Measurements from ENCODE around the gene FN3KRP. TPM values are rescaled to one million over a fixed set of nuclear protein-coding genes. Genes with fewer than 3 reads are reported as not detected.

FN3KRP gene
- total and polyA plus RNA-seq, 10 of the 15 experiments (the other 5 are each of a cell fraction or from before 2014, with no cell fraction given): 1.8 to 50.5 (median 26.5) TPM

DNA sequence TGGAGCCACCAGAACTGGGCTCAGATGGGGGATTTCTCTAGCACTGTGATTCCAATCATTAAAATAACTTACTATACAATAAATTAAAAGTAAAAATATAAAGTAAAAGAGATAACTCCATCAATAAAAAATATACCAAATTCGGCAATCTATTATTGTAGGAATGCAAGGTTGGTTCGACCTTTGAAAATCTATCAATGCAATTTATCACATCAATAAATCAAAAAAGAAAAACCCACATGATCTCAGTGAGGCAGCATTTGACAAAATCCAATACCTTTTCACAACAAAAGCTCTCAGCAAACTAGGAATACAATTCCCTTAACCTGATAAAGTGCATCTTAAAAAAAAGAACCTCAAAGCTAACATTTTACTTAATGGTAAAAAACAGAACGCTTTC is 35.0 kb upstream of the FN3KRP start:
- RAD21 ChIA-PET (ENCODE audit: unreplicated experiment): no interaction called here
- no peak overlapping the region for H2AFZ ChIP-seq (ENCODE audit: control insufficient read depth, low read depth, low read length)
- CTCF ChIA-PET: interaction anchor here (0.7 to 0.8 kb wide), 2 partner anchors 74 to 86 kb away, joined by 3 to 5 read pairs; no protein-coding TSS in a partner anchor
- TF ChIP-seq ZZZ3 (IDR thresholded peaks at IDR 0.05; ENCODE audit: control insufficient read depth, insufficient read length, low read depth): no peak
- TF ChIP-seq, protein P1, sequence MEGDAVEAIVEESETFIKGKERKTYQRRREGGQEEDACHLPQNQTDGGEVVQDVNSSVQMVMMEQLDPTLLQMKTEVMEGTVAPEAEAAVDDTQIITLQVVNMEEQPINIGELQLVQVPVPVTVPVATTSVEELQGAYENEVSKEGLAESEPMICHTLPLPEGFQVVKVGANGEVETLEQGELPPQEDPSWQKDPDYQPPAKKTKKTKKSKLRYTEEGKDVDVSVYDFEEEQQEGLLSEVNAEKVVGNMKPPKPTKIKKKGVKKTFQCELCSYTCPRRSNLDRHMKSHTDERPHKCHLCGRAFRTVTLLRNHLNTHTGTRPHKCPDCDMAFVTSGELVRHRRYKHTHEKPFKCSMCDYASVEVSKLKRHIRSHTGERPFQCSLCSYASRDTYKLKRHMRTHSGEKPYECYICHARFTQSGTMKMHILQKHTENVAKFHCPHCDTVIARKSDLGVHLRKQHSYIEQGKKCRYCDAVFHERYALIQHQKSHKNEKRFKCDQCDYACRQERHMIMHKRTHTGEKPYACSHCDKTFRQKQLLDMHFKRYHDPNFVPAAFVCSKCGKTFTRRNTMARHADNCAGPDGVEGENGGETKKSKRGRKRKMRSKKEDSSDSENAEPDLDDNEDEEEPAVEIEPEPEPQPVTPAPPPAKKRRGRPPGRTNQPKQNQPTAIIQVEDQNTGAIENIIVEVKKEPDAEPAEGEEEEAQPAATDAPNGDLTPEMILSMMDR (IDR thresholded peaks at IDR 0.05 in 2 of 3, conservative IDR thresholded peaks at IDR 0.05 in 1 of 3; ENCODE audit: control insufficient read depth in 2 of 3, extremely low read depth in 1 of 3, insufficient read depth in 1 of 3, low read depth in 3 of 3, low read length in 3 of 3): no peak
- no peaks in the 10 kb centered on the region for H3K9me3 ChIP-seq (replicated peaks; ENCODE audit: control insufficient read depth, insufficient read depth, low read length)
- in situ Hi-C loops (cut with MboI) (no loop called here), intact Hi-C loops (cut with micrococcal nuclease; ENCODE audit: unreplicated experiment) (no loop called here)
- no peaks in the 10 kb centered on the region for H3K4me1 ChIP-seq (ENCODE audit: control insufficient read depth, insufficient read depth, low read length)
- 72% methylated on average over 3 of the region's 3 CpGs for WGBS (ENCODE audit: insufficient coverage, insufficient replicate concordance, low lambda C conversion rate, missing lambda C conversion rate)
- no peaks in the 10 kb centered on the region for H3K79me2 ChIP-seq (ENCODE audit: control insufficient read depth, insufficient read depth, low read length)
- no peaks in the 10 kb centered on the region for H3K36me3 ChIP-seq (ENCODE audit: control insufficient read depth in 2 of 2, insufficient read depth in 2 of 2, low read length in 1 of 2)
- H3K4me3 ChIP-seq: no peak overlapping the region
- BruUV-seq (replicated peaks): no TSS peak
- H4K20me1 ChIP-seq (ENCODE audit: control insufficient read depth, insufficient read depth): no peaks in the 10 kb centered on the region
- H3K27ac ChIP-seq (ENCODE audit: control insufficient read depth, insufficient read depth): no peak overlapping the region
- POLR2A ChIA-PET: no interaction called here
- H3K4me2 ChIP-seq (ENCODE audit: control insufficient read depth, insufficient read depth): no peak overlapping the region
- H3K9ac ChIP-seq (ENCODE audit: control insufficient read depth, insufficient read depth, low read length): no peak overlapping the region
- ATAC-seq (no peak), FAIRE-seq (no peak), DNase-seq (ENCODE audit: low read depth, low spot score) (no peak)
- SMC1A ChIA-PET (ENCODE audit: uncharacterized antibody, unreplicated experiment): interaction anchor here (1.4 kb wide), 1 partner anchor 35 kb away, joined by 7 read pairs; the partner anchor contains the start of gene FN3KRP
- H3K27me3 ChIP-seq (replicated peaks in 1 of 2; ENCODE audit: control insufficient read depth in 2 of 2, insufficient read depth in 2 of 2, low read length in 1 of 2): no peaks in the 10 kb centered on the region

DNA sequence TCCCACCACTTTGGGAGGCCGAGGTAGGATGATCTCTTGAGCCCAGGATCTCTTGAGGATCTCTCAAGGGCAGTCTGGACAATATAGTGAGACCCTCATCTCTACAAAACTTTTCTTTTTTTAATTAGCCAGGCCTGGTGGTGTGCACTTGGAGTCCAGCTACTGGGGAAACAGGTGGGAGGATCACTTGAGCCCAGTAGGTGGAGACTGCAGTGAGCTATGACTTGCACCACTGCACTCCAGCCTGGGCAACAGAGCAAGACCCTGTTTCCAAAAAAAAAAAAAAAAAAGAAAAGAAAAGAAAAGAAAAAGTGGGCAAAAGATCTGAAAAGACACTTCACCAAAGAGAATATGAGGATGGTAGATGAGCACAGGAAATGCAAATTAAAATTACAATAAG is 33.0 kb upstream of the FN3KRP start:
- WGBS (ENCODE audit: insufficient coverage, insufficient replicate concordance, low lambda C conversion rate, missing lambda C conversion rate): 0% methylated on average over 1 of the region's 1 CpG
- Histone ChIP-seq H3K4me1 (ENCODE audit: control insufficient read depth, insufficient read depth, low read length) (no peaks in the 10 kb centered on the region), H3K9me3 (replicated peaks; ENCODE audit: control insufficient read depth, insufficient read depth, low read length) (no peaks in the 10 kb centered on the region), H3K4me2 (ENCODE audit: control insufficient read depth, insufficient read depth) (no peak overlapping the region), H3K27me3 (replicated peaks in 1 of 2; ENCODE audit: control insufficient read depth in 2 of 2, insufficient read depth in 2 of 2, low read length in 1 of 2) (no peaks in the 10 kb centered on the region), H3K27ac (ENCODE audit: control insufficient read depth, insufficient read depth) (no peak overlapping the region), H2AFZ (ENCODE audit: control insufficient read depth, low read depth, low read length) (no peak overlapping the region), H3K36me3 (ENCODE audit: control insufficient read depth in 2 of 2, insufficient read depth in 2 of 2, low read length in 1 of 2) (no peaks in the 10 kb centered on the region), H4K20me1 (ENCODE audit: control insufficient read depth, insufficient read depth) (no peaks in the 10 kb centered on the region), H3K9ac (ENCODE audit: control insufficient read depth, insufficient read depth, low read length) (no peak overlapping the region), H3K4me3 (no peak overlapping the region), H3K79me2 (ENCODE audit: control insufficient read depth, insufficient read depth, low read length) (no peaks in the 10 kb centered on the region)
- FAIRE-seq: no peak
- no peak for ATAC-seq
- RAD21 ChIA-PET (ENCODE audit: unreplicated experiment): interaction anchor here (0.6 kb wide), 1 partner anchor 377 kb away, joined by 3 read pairs; no protein-coding TSS in a partner anchor
- CTCF ChIA-PET: no interaction called here
- POLR2A ChIA-PET: interaction anchor here (0.7 kb wide), 1 partner anchor 152 kb away, joined by 6 read pairs; no protein-coding TSS in a partner anchor
- intact Hi-C loops (cut with micrococcal nuclease; ENCODE audit: unreplicated experiment) (no loop called here), in situ Hi-C loops (cut with MboI) (no loop called here)
- SMC1A ChIA-PET (ENCODE audit: uncharacterized antibody, unreplicated experiment): interaction anchor here (0.6 kb wide), 1 partner anchor 136 kb away, joined by 5 read pairs; no protein-coding TSS in a partner anchor
- BruUV-seq (replicated peaks): no TSS peak
- DNase-seq (ENCODE audit: low read depth, low spot score): no peak
- TF ChIP-seq JUND (IDR thresholded peaks at IDR 0.05; ENCODE audit: low read depth, low read length) (no peak), NFYB (IDR thresholded peaks at IDR 0.05; ENCODE audit: insufficient read depth, low read depth, low read length) (no peak), DPF2 (IDR thresholded peaks at IDR 0.05) (no peak), IKZF2 (IDR thresholded peaks at IDR 0.05) (no peak)
- TF ChIP-seq, protein P2, sequence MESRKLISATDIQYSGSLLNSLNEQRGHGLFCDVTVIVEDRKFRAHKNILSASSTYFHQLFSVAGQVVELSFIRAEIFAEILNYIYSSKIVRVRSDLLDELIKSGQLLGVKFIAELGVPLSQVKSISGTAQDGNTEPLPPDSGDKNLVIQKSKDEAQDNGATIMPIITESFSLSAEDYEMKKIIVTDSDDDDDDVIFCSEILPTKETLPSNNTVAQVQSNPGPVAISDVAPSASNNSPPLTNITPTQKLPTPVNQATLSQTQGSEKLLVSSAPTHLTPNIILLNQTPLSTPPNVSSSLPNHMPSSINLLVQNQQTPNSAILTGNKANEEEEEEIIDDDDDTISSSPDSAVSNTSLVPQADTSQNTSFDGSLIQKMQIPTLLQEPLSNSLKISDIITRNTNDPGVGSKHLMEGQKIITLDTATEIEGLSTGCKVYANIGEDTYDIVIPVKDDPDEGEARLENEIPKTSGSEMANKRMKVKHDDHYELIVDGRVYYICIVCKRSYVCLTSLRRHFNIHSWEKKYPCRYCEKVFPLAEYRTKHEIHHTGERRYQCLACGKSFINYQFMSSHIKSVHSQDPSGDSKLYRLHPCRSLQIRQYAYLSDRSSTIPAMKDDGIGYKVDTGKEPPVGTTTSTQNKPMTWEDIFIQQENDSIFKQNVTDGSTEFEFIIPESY (IDR thresholded peaks at IDR 0.05): no peak
- TF ChIP-seq, protein P1 (IDR thresholded peaks at IDR 0.05 in 2 of 3, conservative IDR thresholded peaks at IDR 0.05 in 1 of 3; ENCODE audit: control insufficient read depth in 2 of 3, extremely low read depth in 1 of 3, insufficient read depth in 1 of 3, low read depth in 3 of 3, low read length in 3 of 3): no peak
- TF ChIP-seq, protein P3, sequence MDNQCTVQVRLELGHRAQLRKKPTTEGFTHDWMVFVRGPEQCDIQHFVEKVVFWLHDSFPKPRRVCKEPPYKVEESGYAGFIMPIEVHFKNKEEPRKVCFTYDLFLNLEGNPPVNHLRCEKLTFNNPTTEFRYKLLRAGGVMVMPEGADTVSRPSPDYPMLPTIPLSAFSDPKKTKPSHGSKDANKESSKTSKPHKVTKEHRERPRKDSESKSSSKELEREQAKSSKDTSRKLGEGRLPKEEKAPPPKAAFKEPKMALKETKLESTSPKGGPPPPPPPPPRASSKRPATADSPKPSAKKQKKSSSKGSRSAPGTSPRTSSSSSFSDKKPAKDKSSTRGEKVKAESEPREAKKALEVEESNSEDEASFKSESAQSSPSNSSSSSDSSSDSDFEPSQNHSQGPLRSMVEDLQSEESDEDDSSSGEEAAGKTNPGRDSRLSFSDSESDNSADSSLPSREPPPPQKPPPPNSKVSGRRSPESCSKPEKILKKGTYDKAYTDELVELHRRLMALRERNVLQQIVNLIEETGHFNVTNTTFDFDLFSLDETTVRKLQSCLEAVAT (IDR thresholded peaks at IDR 0.05): no peak

Measured in GM12878 (cell line).